Measurements from ENCODE around the gene MYRIP. TPM values are rescaled to one million over a fixed set of nuclear protein-coding genes. Genes with fewer than 3 reads are reported as not detected.
"Not testable (repeated sequence)": the region's sequence is repeated elsewhere in the genome, so short reads cannot be mapped to it uniquely, and the experiment has no call there.

Gene MYRIP
- total and polyA plus RNA-seq, 8 donors: 0.29 to 1.9 (median 0.57) TPM

- ATAC-seq (no peak), DNase-seq (no peak)
- no peaks in the 10 kb centered on the region for H3K27me3 ChIP-seq
- no peak overlapping the region for H3K27ac ChIP-seq
- H3K4me3 ChIP-seq: no peak overlapping the region
- no peaks in the 10 kb centered on the region for H3K4me1 ChIP-seq
- intact Hi-C loops (cut with DNase I): no loop called here
- H3K36me3 ChIP-seq: no peaks in the 10 kb centered on the region
- peaks cover 0 to 4% of the 10 kb centered on the region in 2 donors for H3K9me3 ChIP-seq
- TF ChIP-seq, protein P1, sequence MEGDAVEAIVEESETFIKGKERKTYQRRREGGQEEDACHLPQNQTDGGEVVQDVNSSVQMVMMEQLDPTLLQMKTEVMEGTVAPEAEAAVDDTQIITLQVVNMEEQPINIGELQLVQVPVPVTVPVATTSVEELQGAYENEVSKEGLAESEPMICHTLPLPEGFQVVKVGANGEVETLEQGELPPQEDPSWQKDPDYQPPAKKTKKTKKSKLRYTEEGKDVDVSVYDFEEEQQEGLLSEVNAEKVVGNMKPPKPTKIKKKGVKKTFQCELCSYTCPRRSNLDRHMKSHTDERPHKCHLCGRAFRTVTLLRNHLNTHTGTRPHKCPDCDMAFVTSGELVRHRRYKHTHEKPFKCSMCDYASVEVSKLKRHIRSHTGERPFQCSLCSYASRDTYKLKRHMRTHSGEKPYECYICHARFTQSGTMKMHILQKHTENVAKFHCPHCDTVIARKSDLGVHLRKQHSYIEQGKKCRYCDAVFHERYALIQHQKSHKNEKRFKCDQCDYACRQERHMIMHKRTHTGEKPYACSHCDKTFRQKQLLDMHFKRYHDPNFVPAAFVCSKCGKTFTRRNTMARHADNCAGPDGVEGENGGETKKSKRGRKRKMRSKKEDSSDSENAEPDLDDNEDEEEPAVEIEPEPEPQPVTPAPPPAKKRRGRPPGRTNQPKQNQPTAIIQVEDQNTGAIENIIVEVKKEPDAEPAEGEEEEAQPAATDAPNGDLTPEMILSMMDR (IDR thresholded peaks at IDR 0.05): no peak
Observed at GRCh38 chr3:40078590-40078989, 269.2 kb downstream of the MYRIP start.

- H3K36me3 ChIP-seq: no peaks in the 10 kb centered on the region
- peaks cover 0 to 4% of the 10 kb centered on the region in 2 donors for H3K9me3 ChIP-seq
- H3K4me1 ChIP-seq: no peaks in the 10 kb centered on the region
- H3K27me3 ChIP-seq: no peaks in the 10 kb centered on the region
- intact Hi-C loops (cut with DNase I): no loop called here
- no peak overlapping the region for H3K27ac ChIP-seq
- no peak overlapping the region for H3K4me3 ChIP-seq
- DNase-seq (no peak), ATAC-seq (peak; percentile 41)
- TF ChIP-seq, protein P1 (IDR thresholded peaks at IDR 0.05): no peak
Observed at GRCh38 chr3:40079203-40079846, 269.9 kb downstream of the MYRIP start.

DNA sequence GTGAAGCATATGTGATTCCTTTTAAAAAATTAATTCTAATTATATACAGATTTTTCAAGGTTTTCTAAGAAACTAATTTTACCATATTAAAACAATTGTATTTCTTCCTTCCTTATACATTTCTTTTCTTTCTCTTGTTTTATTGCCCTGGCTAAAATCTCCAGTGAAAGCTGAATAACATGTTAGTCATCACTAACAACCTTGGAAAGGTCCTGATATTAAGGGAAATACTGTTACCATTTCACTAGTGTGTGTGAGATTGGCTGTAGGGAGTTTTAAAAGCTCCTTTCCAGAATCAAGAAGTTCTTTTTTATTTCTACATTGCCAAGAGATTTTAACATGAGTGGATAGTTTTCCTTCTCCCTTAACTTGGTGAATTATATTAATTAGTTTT is 270.4 kb downstream of the MYRIP start:
- TF ChIP-seq, protein P1 (IDR thresholded peaks at IDR 0.05): no peak
- H3K9me3 ChIP-seq: peaks cover 0 to 4% of the 10 kb centered on the region in 2 donors
- intact Hi-C loops (cut with DNase I): no loop called here
- no peaks in the 10 kb centered on the region for H3K27me3 ChIP-seq
- no peaks in the 10 kb centered on the region for H3K4me1 ChIP-seq
- H3K27ac ChIP-seq: no peak overlapping the region
- ATAC-seq: no peak
- no peak overlapping the region for H3K4me3 ChIP-seq
- no peak for DNase-seq
- H3K36me3 ChIP-seq: no peaks in the 10 kb centered on the region

- no peak overlapping the region for H3K4me3 ChIP-seq
- no peak for ATAC-seq
Observed at GRCh38 chr3:40083066-40083465, 273.7 kb downstream of the MYRIP start.

DNA sequence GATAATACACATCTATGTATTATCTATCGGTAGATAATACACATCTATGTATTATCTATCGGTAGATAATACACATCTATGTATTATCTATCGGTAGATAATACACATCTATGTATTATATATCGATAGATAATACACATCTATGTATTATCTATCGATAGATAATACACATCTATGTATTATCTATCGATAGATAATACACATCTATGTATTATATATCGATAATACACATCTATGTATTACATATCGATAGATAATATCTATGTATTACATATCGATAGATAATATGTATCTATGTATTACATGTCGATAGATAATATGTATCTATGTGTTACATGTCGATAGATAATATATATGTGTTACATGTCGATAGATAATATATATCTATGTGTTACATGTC is 275.0 kb downstream of the MYRIP start:
- H3K27ac ChIP-seq; H3K36me3 ChIP-seq; H3K4me3 ChIP-seq; H3K27me3 ChIP-seq; DNase-seq; H3K4me1 ChIP-seq; ATAC-seq; intact Hi-C loops (cut with DNase I); H3K9me3 ChIP-seq: not testable (repeated sequence)

More at GRCh38 chr3:40083066-40083465, 273.7 kb downstream of the MYRIP start:
- peaks cover 0 to 3% of the 10 kb centered on the region in 2 donors for H3K4me1 ChIP-seq
- TF ChIP-seq, protein P1 (IDR thresholded peaks at IDR 0.05): no peak
- H3K27ac ChIP-seq: no peak overlapping the region
- H3K27me3 ChIP-seq: peaks cover 0 to 10% of the 10 kb centered on the region in 2 donors
- H3K9me3 ChIP-seq: peaks cover 0 to 4% of the 10 kb centered on the region in 2 donors
- no peak for DNase-seq
- H3K36me3 ChIP-seq: no peaks in the 10 kb centered on the region
- intact Hi-C loops (cut with DNase I): no loop called here
